ENCODE results near the gene CCDC50. TPM values are rescaled to one million over a fixed set of nuclear protein-coding genes. Genes with fewer than 3 reads are reported as not detected.

Gene CCDC50
- total RNA-seq, 1 experiment from 2014 or later: 124 TPM

DNA sequence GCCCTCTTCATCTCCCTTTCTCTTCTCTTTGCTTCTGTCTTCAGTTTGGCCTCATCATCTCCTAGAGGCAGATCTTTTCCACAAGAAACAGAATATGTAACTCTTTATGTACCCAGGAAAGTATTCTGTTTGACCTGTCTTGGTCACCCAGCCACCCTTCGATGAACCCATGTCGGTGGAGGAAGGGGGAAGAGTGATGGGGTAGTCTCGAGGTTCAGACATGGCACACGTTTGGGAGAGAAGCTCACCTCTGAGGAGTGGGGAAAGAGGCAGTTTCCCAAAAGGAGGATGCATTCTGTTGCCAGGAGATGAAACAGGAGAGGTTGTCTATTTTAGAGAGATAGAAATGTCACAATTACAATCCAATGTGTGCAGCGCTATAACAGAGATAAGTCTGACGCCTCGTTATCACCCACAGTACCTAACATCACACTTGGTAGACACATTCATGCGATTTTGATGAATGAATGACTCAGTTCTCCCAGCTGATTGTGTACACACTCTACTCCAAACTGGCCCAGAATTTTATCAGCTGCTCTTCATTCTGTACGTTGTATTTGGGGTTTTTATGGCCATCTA, 722 bp upstream of the CCDC50 start:
- TF ChIP-seq, protein P1, sequence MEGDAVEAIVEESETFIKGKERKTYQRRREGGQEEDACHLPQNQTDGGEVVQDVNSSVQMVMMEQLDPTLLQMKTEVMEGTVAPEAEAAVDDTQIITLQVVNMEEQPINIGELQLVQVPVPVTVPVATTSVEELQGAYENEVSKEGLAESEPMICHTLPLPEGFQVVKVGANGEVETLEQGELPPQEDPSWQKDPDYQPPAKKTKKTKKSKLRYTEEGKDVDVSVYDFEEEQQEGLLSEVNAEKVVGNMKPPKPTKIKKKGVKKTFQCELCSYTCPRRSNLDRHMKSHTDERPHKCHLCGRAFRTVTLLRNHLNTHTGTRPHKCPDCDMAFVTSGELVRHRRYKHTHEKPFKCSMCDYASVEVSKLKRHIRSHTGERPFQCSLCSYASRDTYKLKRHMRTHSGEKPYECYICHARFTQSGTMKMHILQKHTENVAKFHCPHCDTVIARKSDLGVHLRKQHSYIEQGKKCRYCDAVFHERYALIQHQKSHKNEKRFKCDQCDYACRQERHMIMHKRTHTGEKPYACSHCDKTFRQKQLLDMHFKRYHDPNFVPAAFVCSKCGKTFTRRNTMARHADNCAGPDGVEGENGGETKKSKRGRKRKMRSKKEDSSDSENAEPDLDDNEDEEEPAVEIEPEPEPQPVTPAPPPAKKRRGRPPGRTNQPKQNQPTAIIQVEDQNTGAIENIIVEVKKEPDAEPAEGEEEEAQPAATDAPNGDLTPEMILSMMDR (IDR thresholded peaks at IDR 0.05; ENCODE audit: unreplicated experiment): no peak
- TSS peak; percentile 60 for BruUV-seq (replicated peaks)
- peak overlapping the region; percentile 84 for H3K4me3 Mint-ChIP-seq (ENCODE audit: low read depth, unreplicated experiment)
- DNase-seq: no peak
- intact Hi-C loops (cut with micrococcal nuclease; ENCODE audit: unreplicated experiment): no loop called here
- H3K4me1 Mint-ChIP-seq (ENCODE audit: low read depth, unreplicated experiment): peaks cover 51% of the 10 kb centered on the region
- peaks cover 4% of the 10 kb centered on the region for H3K9me3 Mint-ChIP-seq (ENCODE audit: low read depth, unreplicated experiment)
- H3K36me3 Mint-ChIP-seq (ENCODE audit: insufficient read depth, unreplicated experiment): peaks cover 34% of the 10 kb centered on the region
- H3K27ac Mint-ChIP-seq (ENCODE audit: unreplicated experiment): peak overlapping the region; percentile 83
- no peaks in the 10 kb centered on the region for H3K27me3 Mint-ChIP-seq (ENCODE audit: unreplicated experiment)
- CTCF ChIA-PET: interaction anchor here (0.7 to 1.0 kb wide), 3 partner anchors 10 to 31 kb away, joined by 3 to 7 read pairs (median 3); no protein-coding TSS in a partner anchor

DNA sequence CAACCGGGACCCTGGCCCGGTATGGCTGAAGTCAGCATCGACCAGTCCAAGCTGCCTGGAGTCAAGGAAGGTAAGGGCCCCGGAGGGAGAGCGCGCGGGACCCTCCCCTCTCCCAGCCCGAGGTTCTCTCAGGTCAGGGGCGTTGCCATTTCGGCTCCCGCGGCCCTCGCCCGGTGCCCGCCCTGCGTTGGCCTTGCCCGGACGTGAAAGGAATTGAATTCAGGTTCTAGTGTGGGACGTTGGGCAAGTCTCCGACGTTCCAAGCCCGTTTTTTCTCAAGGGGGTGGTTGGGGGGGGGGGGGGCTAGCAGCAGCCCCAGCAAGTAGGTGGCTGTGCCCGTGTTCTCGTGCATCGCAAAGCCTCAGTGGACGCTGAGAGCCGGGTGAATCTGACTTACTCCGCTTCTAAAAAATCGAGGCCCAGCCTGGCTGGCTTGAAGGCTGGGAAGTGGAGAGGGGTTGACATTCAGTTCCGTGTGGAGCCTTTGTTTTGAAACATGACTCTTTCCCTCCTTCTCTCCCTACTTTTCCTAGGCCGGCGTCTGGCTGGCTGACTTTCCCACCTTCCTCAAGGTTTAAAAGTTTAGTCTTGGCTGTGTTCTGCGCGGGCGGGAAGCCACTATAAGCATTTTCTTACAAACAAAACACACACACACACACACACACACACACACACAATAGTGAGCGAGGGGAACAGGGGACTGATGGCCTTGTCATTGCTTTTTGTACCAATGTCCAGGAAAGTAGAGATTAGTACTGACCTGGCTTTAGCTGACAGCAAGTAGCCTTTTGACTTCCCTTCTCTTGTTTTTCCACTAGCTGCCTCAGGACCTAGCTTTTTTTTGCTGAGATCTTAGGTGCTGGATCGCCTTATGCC, 698 bp downstream of the CCDC50 start, which contains the start of gene UTS2B:
TSS of gene UTS2B (minus strand) at position 873 of the 876 bp plus-strand sequence. CDS start 48,337 bp downstream, outside the sequence.
- Mint-ChIP-seq H3K4me1 (ENCODE audit: low read depth, unreplicated experiment) (peaks cover 61% of the 10 kb centered on the region), H3K36me3 (ENCODE audit: insufficient read depth, unreplicated experiment) (peaks cover 34% of the 10 kb centered on the region), H3K9me3 (ENCODE audit: low read depth, unreplicated experiment) (no peaks in the 10 kb centered on the region), H3K4me3 (ENCODE audit: low read depth, unreplicated experiment) (peak within 1 kb of the TSS; percentile 84), H3K27me3 (ENCODE audit: unreplicated experiment) (no peaks in the 10 kb centered on the region), H3K27ac (ENCODE audit: unreplicated experiment) (peak within 1 kb of the TSS; percentile 86)
- DNase-seq: peak; percentile 66
- intact Hi-C loops (cut with micrococcal nuclease; ENCODE audit: unreplicated experiment): loop anchor here (1.0 to 5.0 kb wide), 3 partner anchors 23 to 85 kb away; no protein-coding TSS in a partner anchor
- TSS peak; percentile 28 for BruUV-seq (replicated peaks)
- TF ChIP-seq, protein P1 (IDR thresholded peaks at IDR 0.05; ENCODE audit: unreplicated experiment): no peak
- CTCF ChIA-PET: interaction anchor here (0.9 to 1.0 kb wide), 3 partner anchors 11 to 24 kb away, joined by 3 to 7 read pairs (median 5); no protein-coding TSS in a partner anchor

DNA sequence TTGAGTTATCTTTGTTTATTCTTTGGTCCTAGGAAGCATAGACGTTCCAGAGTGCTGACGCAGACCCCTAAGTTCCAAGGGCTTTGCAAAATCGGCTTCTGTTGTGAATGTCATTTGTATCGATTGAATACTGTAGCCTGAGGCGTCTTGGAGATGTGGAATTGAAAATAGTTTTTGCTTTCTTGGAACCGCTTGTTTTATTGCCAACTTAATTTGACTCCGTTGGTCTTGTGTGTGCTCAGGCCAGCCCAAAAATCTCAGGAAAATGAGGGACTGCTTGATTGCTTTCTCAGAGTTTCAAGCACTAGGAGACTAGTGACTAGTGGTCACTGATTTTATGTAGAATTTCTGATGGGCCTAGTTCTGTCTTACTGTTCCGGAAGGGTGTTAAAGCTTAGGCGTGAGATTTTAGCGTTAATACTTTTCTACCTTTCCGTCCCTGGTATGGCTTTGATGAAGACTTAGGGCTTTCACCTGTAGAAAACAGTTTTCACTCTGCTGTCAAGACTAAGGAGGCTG, 1.4 kb downstream of the CCDC50 start:
- TF ChIP-seq, protein P1 (IDR thresholded peaks at IDR 0.05; ENCODE audit: unreplicated experiment): no peak
- peaks cover 62% of the 10 kb centered on the region for H3K4me1 Mint-ChIP-seq (ENCODE audit: low read depth, unreplicated experiment)
- peak overlapping the region; percentile 84 for H3K4me3 Mint-ChIP-seq (ENCODE audit: low read depth, unreplicated experiment)
- CTCF ChIA-PET: interaction anchor here (0.9 kb wide), 1 partner anchor 23 kb away, joined by 5 read pairs; no protein-coding TSS in a partner anchor
- intact Hi-C loops (cut with micrococcal nuclease; ENCODE audit: unreplicated experiment): loop anchor here (1.0 to 5.0 kb wide), 4 partner anchors 23 to 86 kb away; no protein-coding TSS in a partner anchor
- H3K9me3 Mint-ChIP-seq (ENCODE audit: low read depth, unreplicated experiment): no peaks in the 10 kb centered on the region
- no peaks in the 10 kb centered on the region for H3K27me3 Mint-ChIP-seq (ENCODE audit: unreplicated experiment)
- TSS peak; percentile 32 for BruUV-seq (replicated peaks)
- peak; percentile 62 for DNase-seq
- H3K36me3 Mint-ChIP-seq (ENCODE audit: insufficient read depth, unreplicated experiment): peaks cover 34% of the 10 kb centered on the region
- H3K27ac Mint-ChIP-seq (ENCODE audit: unreplicated experiment): peak overlapping the region; percentile 86

DNA sequence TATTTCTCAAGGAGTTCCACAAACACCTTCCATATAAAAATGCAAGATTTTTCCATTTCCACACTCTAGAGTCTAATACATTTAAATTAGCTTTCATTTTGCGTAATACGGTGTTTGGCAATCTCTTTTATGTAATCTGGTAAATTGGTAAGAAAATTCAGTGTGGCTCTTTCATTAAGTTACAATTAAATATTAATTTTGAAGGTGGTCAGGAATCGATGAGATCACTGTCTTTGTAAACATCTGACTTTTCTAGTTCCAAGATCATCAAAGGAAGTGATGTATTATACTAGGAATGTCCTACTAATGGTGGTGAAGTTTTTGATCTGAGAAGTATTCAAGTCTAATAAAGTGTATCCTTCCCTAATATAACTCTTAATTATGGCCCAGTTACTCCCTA, 2.2 kb downstream of the CCDC50 start:
- DNase-seq: no peak
- intact Hi-C loops (cut with micrococcal nuclease; ENCODE audit: unreplicated experiment): loop anchor here (1.0 to 5.0 kb wide), 3 partner anchors 25 to 87 kb away; no protein-coding TSS in a partner anchor
- TF ChIP-seq, protein P1 (IDR thresholded peaks at IDR 0.05; ENCODE audit: unreplicated experiment): no peak
- BruUV-seq (replicated peaks): no TSS peak
- CTCF ChIA-PET: interaction anchor here (1.7 kb wide), 1 partner anchor 33 kb away, joined by 3 read pairs; no protein-coding TSS in a partner anchor
- peaks cover 37% of the 10 kb centered on the region for H3K36me3 Mint-ChIP-seq (ENCODE audit: insufficient read depth, unreplicated experiment)
- H3K27ac Mint-ChIP-seq (ENCODE audit: unreplicated experiment): peak overlapping the region; percentile 86
- no peaks in the 10 kb centered on the region for H3K27me3 Mint-ChIP-seq (ENCODE audit: unreplicated experiment)
- peak overlapping the region; percentile 84 for H3K4me3 Mint-ChIP-seq (ENCODE audit: low read depth, unreplicated experiment)
- H3K4me1 Mint-ChIP-seq (ENCODE audit: low read depth, unreplicated experiment): peaks cover 70% of the 10 kb centered on the region
- H3K9me3 Mint-ChIP-seq (ENCODE audit: low read depth, unreplicated experiment): no peaks in the 10 kb centered on the region
